CD14-positive monocyte (primary cell): ENCODE results near the gene ADORA2B. TPM values are rescaled to one million over a fixed set of nuclear protein-coding genes. Genes with fewer than 3 reads are reported as not detected.
A peak's percentile ranks its signal among the peaks of the same experiment; 100 is the strongest.

Experiments used
- DNase-seq, 3 donors: peaks; one replicate each; pipeline ENCODE4 v3.0.0-alpha.2; 2011 to 2022
- H2AFZ ChIP-seq: 2 replicates; pipeline ENCODE4 v1.6.0; 2012; ENCODE audit warnings: mild to moderate bottlenecking, low read depth, low read length, inconsistent platforms; ENCODE audit not compliant: insufficient read depth, poor library complexity, severe bottlenecking
- H3K27ac ChIP-seq, 2 donors: 1 replicate in 1 of 2; 2 replicates in 1 of 2; pipeline ENCODE4 v1.5.1; 2012 to 2013; ENCODE audit warnings: low read length in 2 of 2, control low read depth in 1 of 2, inconsistent platforms in 1 of 2, low read depth in 1 of 2, mild to moderate bottlenecking in 1 of 2
- H3K27me3 ChIP-seq, 2 donors: one replicate each; pipeline versions ENCODE4 v1.6.0 to v1.6.1; 2011 to 2013; ENCODE audit warnings: low read length in 2 of 2; ENCODE audit not compliant: control insufficient read depth in 2 of 2, insufficient read depth in 2 of 2
- H3K36me3 ChIP-seq, 2 donors: replicated peaks in 1 of 2; 1 replicate in 1 of 2; 2 replicates in 1 of 2; pipeline versions ENCODE4 v1.5.1 to v1.6.1; 2012 to 2013; ENCODE audit warnings: low read length in 2 of 2, control low read depth in 1 of 2, inconsistent platforms in 1 of 2, mild to moderate bottlenecking in 1 of 2; ENCODE audit not compliant: insufficient read depth in 2 of 2, control insufficient read depth in 1 of 2
- H3K4me1 ChIP-seq, 2 donors: 1 replicate in 1 of 2; 2 replicates in 1 of 2; pipeline versions ENCODE4 v1.5.1 to v1.6.1; 2012 to 2013; ENCODE audit warnings: low read length in 2 of 2, control low read depth in 1 of 2, inconsistent platforms in 1 of 2, mild to moderate bottlenecking in 1 of 2, moderate library complexity in 1 of 2; ENCODE audit not compliant: insufficient read depth in 2 of 2, control insufficient read depth in 1 of 2
- H3K4me2 ChIP-seq: replicated peaks from 2 replicates; pipeline ENCODE3; 2012; ENCODE audit warnings: low read length, moderate library complexity, mild to moderate bottlenecking; ENCODE audit not compliant: poor library complexity, severe bottlenecking; ENCODE audit errors: extremely low read depth
- H3K4me3 ChIP-seq, 3 experiments: fragments of 200-600 bp in 1 of 3; sonication (generic) in 1 of 3; replicated peaks in 1 of 3; 1 replicate in 2 of 3; 2 replicates in 1 of 3; pipeline ENCODE4 v1.5.1; 2011 to 2013; ENCODE audit warnings: low read length in 3 of 3, mild to moderate bottlenecking in 3 of 3, control low read depth in 2 of 3, low read depth in 2 of 3, inconsistent platforms in 1 of 3, moderate library complexity in 1 of 3
- H3K79me2 ChIP-seq: 2 replicates; pipeline ENCODE4 v1.6.0; 2012; ENCODE audit warnings: mild to moderate bottlenecking, control low read depth, inconsistent platforms, low read length, moderate library complexity; ENCODE audit not compliant: insufficient read depth
- H3K9ac ChIP-seq: 2 replicates; pipeline ENCODE4 v1.6.0; 2017; ENCODE audit warnings: low read length, mild to moderate bottlenecking; ENCODE audit not compliant: insufficient read depth, poor library complexity, severe bottlenecking
- H3K9me3 ChIP-seq, 2 donors: replicated peaks in 1 of 2; 1 replicate in 1 of 2; 2 replicates in 1 of 2; pipeline versions ENCODE4 v1.5.1 to v1.6.1; 2012 to 2013; ENCODE audit warnings: low read length in 2 of 2, control low read depth in 1 of 2; ENCODE audit not compliant: control insufficient read depth in 1 of 2, insufficient read depth in 1 of 2
- H4K20me1 ChIP-seq: 2 replicates; pipeline ENCODE4 v1.6.0; 2012; ENCODE audit warnings: mild to moderate bottlenecking, low read length, control low read depth, moderate library complexity; ENCODE audit not compliant: insufficient read depth
- H3K27ac Mint-ChIP-seq, 7 donors: one replicate each; pipeline ENCODE4 v1.8.0; 2020; ENCODE audit warnings: mild to moderate bottlenecking in 7 of 7, mixed read lengths in 7 of 7, moderate library complexity in 6 of 7, inconsistent platforms in 2 of 7
- H3K27me3 Mint-ChIP-seq, 3 donors: one replicate each; pipeline ENCODE4 v1.8.0; 2021 to 2022; ENCODE audit warnings: low read depth in 3 of 3, mild to moderate bottlenecking in 3 of 3, mixed read lengths in 3 of 3, moderate library complexity in 3 of 3, inconsistent platforms in 1 of 3
- H3K36me3 Mint-ChIP-seq, 2 donors: one replicate each; pipeline ENCODE4 v1.8.0; 2020; ENCODE audit warnings: mixed read lengths in 2 of 2, inconsistent platforms in 1 of 2, mild to moderate bottlenecking in 1 of 2
- H3K4me1 Mint-ChIP-seq: one replicate; pipeline ENCODE4 v1.8.0; 2020; ENCODE audit warnings: mild to moderate bottlenecking, mixed read lengths
- H3K4me3 Mint-ChIP-seq, 2 donors: one replicate each; pipeline ENCODE4 v1.8.0; 2020; ENCODE audit warnings: mild to moderate bottlenecking in 2 of 2, mixed read lengths in 2 of 2, moderate library complexity in 1 of 2
- H3K9me3 Mint-ChIP-seq, 7 donors: one replicate each; pipeline ENCODE4 v1.8.0; 2020 to 2022; ENCODE audit warnings: mixed read lengths in 7 of 7, mild to moderate bottlenecking in 6 of 7, moderate library complexity in 6 of 7, inconsistent platforms in 2 of 7
- WGBS: methylation state at CpG from one replicate; pipeline ENCODE4 v1.1.5; 2013; ENCODE audit warnings: missing lambda C conversion rate; ENCODE audit not compliant: insufficient coverage; 5-methylcytosine and 5-hydroxymethylcytosine counted together
- intact Hi-C, 2 donors: fragments of 100-400 bp; cut with micrococcal nuclease; formaldehyde crosslinking; loops; one replicate each; pipeline versions ENCODE4 v1.15.0 to v1.15.1; 2023
- polyA plus RNA-seq, 3 donors: library from polyadenylated mRNA; depleted of rRNA in 1 of 3; unstranded in 2 of 3; stranded (reverse) in 1 of 3; fragments of 300-500 nt in 2 of 3; fragments of >200 nt in 1 of 3; fragmentation: Illumina TruSeq in 2 of 3; gene quantifications; 1 replicate in 2 of 3; 2 replicates in 1 of 3; pipeline ENCODE4 v1.2.3, GENCODE V29; 2012 to 2021
- TF ChIP-seq, protein P1 (sequence below): fragments of 200-600 bp; IDR thresholded peaks from one replicate; pipeline ENCODE4 v1.8.0; 2022; ENCODE audit warnings: antibody characterized with exemption, mild to moderate bottlenecking

Gene ADORA2B
- polyA plus RNA-seq, 3 donors: 2.0 to 6.4 (median 4.4) TPM

DNA sequence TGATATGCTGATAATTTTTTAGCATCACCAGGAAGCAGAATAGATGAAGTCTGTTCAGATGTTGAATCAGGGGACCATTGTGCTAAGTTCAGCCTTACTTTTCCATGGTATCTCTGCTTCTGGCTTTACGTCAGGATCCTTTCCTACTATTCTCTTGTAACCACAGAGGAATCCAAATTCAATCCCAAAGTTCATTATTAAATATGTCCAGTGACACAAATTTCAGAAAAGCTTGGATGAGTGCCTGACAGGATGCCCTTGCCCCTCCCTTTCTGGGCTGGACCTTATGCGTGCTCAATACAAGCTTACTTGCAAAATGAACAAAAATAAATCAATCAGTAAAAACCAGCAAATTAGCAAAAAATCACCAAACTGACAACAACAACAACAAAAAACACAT, 37.6 kb upstream of the ADORA2B start:
- no peak overlapping the region for H3K4me3 ChIP-seq
- H3K36me3 Mint-ChIP-seq: no peaks in the 10 kb centered on the region
- TF ChIP-seq, protein P1, sequence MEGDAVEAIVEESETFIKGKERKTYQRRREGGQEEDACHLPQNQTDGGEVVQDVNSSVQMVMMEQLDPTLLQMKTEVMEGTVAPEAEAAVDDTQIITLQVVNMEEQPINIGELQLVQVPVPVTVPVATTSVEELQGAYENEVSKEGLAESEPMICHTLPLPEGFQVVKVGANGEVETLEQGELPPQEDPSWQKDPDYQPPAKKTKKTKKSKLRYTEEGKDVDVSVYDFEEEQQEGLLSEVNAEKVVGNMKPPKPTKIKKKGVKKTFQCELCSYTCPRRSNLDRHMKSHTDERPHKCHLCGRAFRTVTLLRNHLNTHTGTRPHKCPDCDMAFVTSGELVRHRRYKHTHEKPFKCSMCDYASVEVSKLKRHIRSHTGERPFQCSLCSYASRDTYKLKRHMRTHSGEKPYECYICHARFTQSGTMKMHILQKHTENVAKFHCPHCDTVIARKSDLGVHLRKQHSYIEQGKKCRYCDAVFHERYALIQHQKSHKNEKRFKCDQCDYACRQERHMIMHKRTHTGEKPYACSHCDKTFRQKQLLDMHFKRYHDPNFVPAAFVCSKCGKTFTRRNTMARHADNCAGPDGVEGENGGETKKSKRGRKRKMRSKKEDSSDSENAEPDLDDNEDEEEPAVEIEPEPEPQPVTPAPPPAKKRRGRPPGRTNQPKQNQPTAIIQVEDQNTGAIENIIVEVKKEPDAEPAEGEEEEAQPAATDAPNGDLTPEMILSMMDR: no peak
- H3K4me2 ChIP-seq: no peak overlapping the region
- intact Hi-C loops: no loop called here
- H3K9me3 ChIP-seq: no peaks in the 10 kb centered on the region
- H3K4me1 Mint-ChIP-seq: no peaks in the 10 kb centered on the region
- H3K27ac ChIP-seq: no peak overlapping the region
- H3K9ac ChIP-seq: no peak overlapping the region
- no peaks in the 10 kb centered on the region for H3K27me3 ChIP-seq
- H3K9me3 Mint-ChIP-seq: peaks cover 0 to 2% (median 0%) of the 10 kb centered on the region in 7 donors
- peaks cover 2 to 4% (median 3%) of the 10 kb centered on the region in 3 donors for H3K27me3 Mint-ChIP-seq
- H3K4me1 ChIP-seq: no peaks in the 10 kb centered on the region
- WGBS: 100% methylated on average over 1 of the region's 2 CpGs
- no peaks in the 10 kb centered on the region for H3K36me3 ChIP-seq
- no peaks in the 10 kb centered on the region for H4K20me1 ChIP-seq
- no peak for DNase-seq
- no peak overlapping the region for H2AFZ ChIP-seq
- no peaks in the 10 kb centered on the region for H3K79me2 ChIP-seq
- no peak overlapping the region for H3K27ac Mint-ChIP-seq
- no peak overlapping the region for H3K4me3 Mint-ChIP-seq

DNA sequence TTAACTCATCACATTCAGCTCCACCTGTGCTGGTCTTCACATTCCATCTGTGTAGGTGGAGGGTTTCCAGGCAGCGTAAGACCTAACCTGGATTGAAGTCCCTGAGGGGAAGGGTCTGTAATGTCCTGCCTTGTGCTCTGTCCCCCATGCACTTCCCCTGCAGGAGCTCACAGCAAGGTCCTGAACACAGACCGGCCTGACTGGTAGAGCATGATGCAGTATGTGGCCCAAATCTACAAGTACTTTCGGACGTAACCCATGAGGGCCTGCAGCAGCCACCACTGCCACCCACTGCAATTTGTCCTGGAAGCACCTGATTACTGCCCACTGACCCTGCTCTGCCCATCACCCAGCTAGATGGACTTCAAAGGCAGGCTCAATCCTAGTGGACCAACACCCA, 36.6 kb upstream of the ADORA2B start:
- Histone ChIP-seq H3K9ac (no peak overlapping the region), H3K4me2 (no peak overlapping the region), H3K36me3 (no peaks in the 10 kb centered on the region), H3K79me2 (no peaks in the 10 kb centered on the region), H3K27ac (no peak overlapping the region), H3K9me3 (no peaks in the 10 kb centered on the region), H3K27me3 (no peaks in the 10 kb centered on the region), H4K20me1 (no peaks in the 10 kb centered on the region), H3K4me1 (no peaks in the 10 kb centered on the region), H2AFZ (no peak overlapping the region), H3K4me3 (no peak overlapping the region)
- TF ChIP-seq, protein P1: no peak
- DNase-seq: no peak
- Mint-ChIP-seq H3K36me3 (no peaks in the 10 kb centered on the region), H3K27ac (peak overlapping the region in 1 of 7 donors; percentile 54), H3K4me1 (no peaks in the 10 kb centered on the region), H3K27me3 (peaks cover 2 to 4% (median 3%) of the 10 kb centered on the region in 3 donors), H3K4me3 (no peak overlapping the region), H3K9me3 (peaks cover 0 to 2% (median 0%) of the 10 kb centered on the region in 7 donors)
- 87% methylated on average over 3 of the region's 4 CpGs for WGBS
- intact Hi-C loops: no loop called here
